H9 (cell line): ENCODE data around the gene OR6T1. TPM values are rescaled to one million over a fixed set of nuclear protein-coding genes. Genes with fewer than 3 reads are reported as not detected.

Experiments
- DNase-seq: peaks from one replicate; pipeline ENCODE4 v3.0.0-alpha.2; 2017
- H2AFZ ChIP-seq: one replicate; pipeline ENCODE4 v1.6.1; 2013; ENCODE audit warnings: mild to moderate bottlenecking, low read length, control low read depth, moderate library complexity
- H2AK5ac ChIP-seq: 2 replicates; pipeline ENCODE4 v1.6.1; 2013; ENCODE audit warnings: low read length, control low read depth, mixed read lengths; ENCODE audit not compliant: insufficient read length
- H2BK120ac ChIP-seq: one replicate; pipeline ENCODE4 v1.6.1; 2013; ENCODE audit warnings: low read depth, mild to moderate bottlenecking, low read length, control low read depth, inconsistent platforms; ENCODE audit not compliant: poor library complexity, severe bottlenecking
- H2BK12ac ChIP-seq: 2 replicates; pipeline ENCODE4 v1.6.1; 2013; ENCODE audit warnings: low read length, control low read depth, mixed read lengths, low read depth; ENCODE audit not compliant: insufficient read length
- H2BK15ac ChIP-seq: 2 replicates; pipeline ENCODE4 v1.6.1; 2013; ENCODE audit warnings: low read depth, low read length, control low read depth
- H2BK20ac ChIP-seq: one replicate; pipeline ENCODE4 v1.6.1; 2013; ENCODE audit warnings: low read depth, mild to moderate bottlenecking, low read length, control low read depth, inconsistent platforms; ENCODE audit not compliant: poor library complexity, severe bottlenecking
- H2BK5ac ChIP-seq: 2 replicates; pipeline ENCODE4 v1.6.1; 2013; ENCODE audit warnings: low read length, control low read depth, mixed read lengths; ENCODE audit not compliant: insufficient read length
- H3K14ac ChIP-seq: 2 replicates; pipeline ENCODE4 v1.6.1; 2013; ENCODE audit warnings: low read length, control low read depth; ENCODE audit not compliant: insufficient read depth
- H3K18ac ChIP-seq: 2 replicates; pipeline ENCODE4 v1.6.1; 2013; ENCODE audit warnings: low read depth, mild to moderate bottlenecking, mixed read lengths, low read length, control low read depth; ENCODE audit not compliant: insufficient read length
- H3K23ac ChIP-seq: 2 replicates; pipeline ENCODE4 v1.6.1; 2013; ENCODE audit warnings: low read length, control low read depth, mixed read lengths, low read depth; ENCODE audit not compliant: insufficient read length
- H3K23me2 ChIP-seq: 2 replicates; pipeline ENCODE4 v1.6.1; 2013; ENCODE audit warnings: low read depth, mild to moderate bottlenecking, mixed read lengths, low read length, control low read depth; ENCODE audit not compliant: insufficient read length, poor library complexity, severe bottlenecking
- H3K27ac ChIP-seq: 2 replicates; pipeline ENCODE4 v1.5.1; 2013; ENCODE audit warnings: low read length, control low read depth, mixed read lengths, low read depth; ENCODE audit not compliant: insufficient read length
- H3K27me3 ChIP-seq: 2 replicates; pipeline ENCODE4 v1.6.1; 2013; ENCODE audit warnings: low read length, control low read depth, inconsistent platforms; ENCODE audit not compliant: insufficient read depth
- H3K4ac ChIP-seq: 2 replicates; pipeline ENCODE4 v1.6.1; 2013; ENCODE audit warnings: low read depth, mild to moderate bottlenecking, control low read depth, inconsistent platforms, low read length, moderate library complexity
- H3K4me1 ChIP-seq: 2 replicates; pipeline ENCODE4 v1.6.1; 2013; ENCODE audit warnings: low read length, control low read depth, inconsistent platforms; ENCODE audit not compliant: insufficient read depth
- H3K4me2 ChIP-seq: 2 replicates; pipeline ENCODE4 v1.6.1; 2013; ENCODE audit warnings: low read length, control low read depth, mixed read lengths; ENCODE audit not compliant: insufficient read length, insufficient read depth
- H3K56ac ChIP-seq: 2 replicates; pipeline ENCODE4 v1.6.1; 2013; ENCODE audit warnings: low read depth, mild to moderate bottlenecking, mixed read lengths, low read length, control low read depth; ENCODE audit not compliant: insufficient read length
- H3K79me1 ChIP-seq: 2 replicates; pipeline ENCODE4 v1.6.1; 2013; ENCODE audit warnings: low read depth, mild to moderate bottlenecking, moderate library complexity, low read length, control low read depth, inconsistent platforms; ENCODE audit not compliant: insufficient read depth, poor library complexity, severe bottlenecking
- H3K79me2 ChIP-seq: 2 replicates; pipeline ENCODE4 v1.6.1; 2013; ENCODE audit warnings: low read length, control low read depth, inconsistent platforms; ENCODE audit not compliant: insufficient read depth
- H3K9ac ChIP-seq: 2 replicates; pipeline ENCODE4 v1.6.1; 2013; ENCODE audit warnings: low read length, control low read depth, mixed read lengths; ENCODE audit not compliant: insufficient read length; ENCODE audit errors: extremely low read depth
- H3K9me3 ChIP-seq: one replicate; pipeline ENCODE4 v1.6.1; 2013; ENCODE audit warnings: low read depth, low read length, inconsistent platforms; ENCODE audit not compliant: control insufficient read depth
- H3T11ph ChIP-seq: one replicate; pipeline ENCODE4 v1.6.1; 2013; ENCODE audit warnings: mild to moderate bottlenecking, low read length, control low read depth, inconsistent platforms
- H4K20me1 ChIP-seq: one replicate; pipeline ENCODE4 v1.6.1; 2013; ENCODE audit not compliant: control insufficient read depth, insufficient read length, insufficient read depth
- H4K5ac ChIP-seq: 2 replicates; pipeline ENCODE4 v1.6.1; 2013; ENCODE audit warnings: low read depth, mild to moderate bottlenecking, mixed read lengths, low read length, control low read depth; ENCODE audit not compliant: insufficient read length
- H4K8ac ChIP-seq: replicated peaks from 2 replicates; pipeline ENCODE4 v1.6.1; 2013; ENCODE audit warnings: low read length, control low read depth, mixed read lengths, low read depth; ENCODE audit not compliant: insufficient read length
- H4K91ac ChIP-seq: 2 replicates; pipeline ENCODE4 v1.6.1; 2013; ENCODE audit warnings: low read depth, mild to moderate bottlenecking, moderate library complexity, mixed read lengths, low read length, control low read depth; ENCODE audit not compliant: insufficient read length
- H3K27ac Mint-ChIP-seq, 3 experiments: 2 replicates in 2 of 3; 3 replicates in 1 of 3; pipeline ENCODE4 v1.8.0; 2020 to 2021; ENCODE audit warnings: mixed read lengths in 3 of 3, mild to moderate bottlenecking in 1 of 3, moderate library complexity in 1 of 3
- H3K27me3 Mint-ChIP-seq: 2 replicates; pipeline ENCODE4 v1.8.0; 2021; ENCODE audit warnings: low read depth, mild to moderate bottlenecking, moderate library complexity, mixed read lengths
- H3K36me3 Mint-ChIP-seq, 3 experiments: 2 replicates in 2 of 3; 3 replicates in 1 of 3; pipeline ENCODE4 v1.8.0; 2020 to 2021; ENCODE audit warnings: low read depth in 3 of 3, mixed read lengths in 3 of 3; ENCODE audit not compliant: insufficient read depth in 1 of 3
- H3K4me1 Mint-ChIP-seq, 2 experiments: 2 replicates each; pipeline ENCODE4 v1.8.0; 2020; ENCODE audit warnings: mixed read lengths in 2 of 2
- H3K4me3 Mint-ChIP-seq, 2 experiments: 2 replicates in 1 of 2; 3 replicates in 1 of 2; pipeline ENCODE4 v1.8.0; 2020 to 2021; ENCODE audit warnings: mild to moderate bottlenecking in 2 of 2, mixed read lengths in 2 of 2, moderate library complexity in 1 of 2
- H3K9me3 Mint-ChIP-seq, 2 experiments: 2 replicates in 1 of 2; 3 replicates in 1 of 2; pipeline ENCODE4 v1.8.0; 2020; ENCODE audit warnings: mild to moderate bottlenecking in 2 of 2, mixed read lengths in 2 of 2, moderate library complexity in 1 of 2
- CTCF ChIP-seq: fragments of 200-600 bp; sonication (generic); conservative IDR thresholded peaks from 3 replicates; pipeline ENCODE4 v1.8.0; 2021; ENCODE audit warnings: antibody characterized with exemption, mild to moderate bottlenecking
- WGBS: extraction: QIAGEN DNeasy Blood & Tissue Kit; methylation state at CpG from one replicate; pipeline ENCODE4 v1.1.7; 2013; ENCODE audit warnings: missing lambda C conversion rate, low lambda C conversion rate, mixed read lengths; ENCODE audit not compliant: insufficient read length; ENCODE audit errors: extremely low coverage; 5-methylcytosine and 5-hydroxymethylcytosine counted together
- total RNA-seq: library from RNA; stranded (reverse); gene quantifications from 2 replicates; pipeline ENCODE4 v1.2.1, GENCODE V29; 2021

OR6T1 gene
- total RNA-seq, 1 experiment from 2014 or later, result not detected

- no peak overlapping the region for H2BK120ac ChIP-seq
- no peak overlapping the region for H3K4ac ChIP-seq
- H3K27ac ChIP-seq, result no peak overlapping the region
- no peak overlapping the region for H3K56ac ChIP-seq
- TF ChIP-seq CTCF, result no peak
- H2AK5ac ChIP-seq, result no peak overlapping the region
- H2BK20ac ChIP-seq, result no peak overlapping the region
- no peak for DNase-seq
- no peak overlapping the region for H3K27ac Mint-ChIP-seq
- no peaks in the 10 kb centered on the region for H3K4me1 ChIP-seq
- H3K27me3 ChIP-seq, result no peaks in the 10 kb centered on the region
- no peak overlapping the region for H3K23ac ChIP-seq
- H3K4me2 ChIP-seq, result no peak overlapping the region
- no peaks in the 10 kb centered on the region for H3K9me3 Mint-ChIP-seq
- no peak overlapping the region for H2BK15ac ChIP-seq
- H2BK5ac ChIP-seq, result no peak overlapping the region
- H3K79me1 ChIP-seq, result no peaks in the 10 kb centered on the region
- WGBS, result no CpG with 5 or more reads among the region's 1 CpG
- H3K9ac ChIP-seq, result no peak overlapping the region
- no peaks in the 10 kb centered on the region for H3K4me1 Mint-ChIP-seq
- H4K91ac ChIP-seq, result no peak overlapping the region
- no peaks in the 10 kb centered on the region for H3K36me3 Mint-ChIP-seq
- H2BK12ac ChIP-seq, result no peak overlapping the region
- H2AFZ ChIP-seq, result no peak overlapping the region
- no peak overlapping the region for H4K5ac ChIP-seq
- H3K4me3 Mint-ChIP-seq, result no peak overlapping the region
- no peak overlapping the region for H3K18ac ChIP-seq
- H3T11ph ChIP-seq, result no peak overlapping the region
- no peak overlapping the region for H4K8ac ChIP-seq
- H4K20me1 ChIP-seq, result no peaks in the 10 kb centered on the region
- no peaks in the 10 kb centered on the region for H3K79me2 ChIP-seq
- H3K27me3 Mint-ChIP-seq, result no peaks in the 10 kb centered on the region
- no peak overlapping the region for H3K14ac ChIP-seq
- H3K23me2 ChIP-seq, result no peaks in the 10 kb centered on the region
- H3K9me3 ChIP-seq, result no peaks in the 10 kb centered on the region
These were observed 19.6 kb downstream of the OR6T1 start for GRCh38 chr11:123924027-123924426.
